ENCODE data around the gene LMBRD2.

LMBRD2 gene

DNA sequence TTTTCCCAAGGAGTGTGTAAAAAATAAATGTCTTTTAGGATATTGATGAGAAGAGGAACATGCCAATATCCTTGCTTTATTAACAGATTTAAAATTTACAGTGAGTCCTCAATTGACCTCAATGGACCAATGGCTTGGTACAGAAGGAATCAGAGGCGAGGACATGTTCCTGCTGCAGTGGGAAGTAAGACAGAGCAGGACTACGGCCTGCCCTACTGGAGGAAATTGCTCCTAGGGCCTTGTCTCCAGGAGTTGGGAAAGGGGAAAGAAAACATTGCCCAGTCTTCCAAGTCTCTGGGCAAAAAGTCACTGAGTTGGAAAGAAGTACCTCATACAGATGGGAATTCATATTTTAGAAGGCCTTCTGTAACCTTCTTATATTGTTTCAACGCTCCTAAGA lies 51.9 kb downstream of the LMBRD2 start:
- no peak for DNase-seq

DNA sequence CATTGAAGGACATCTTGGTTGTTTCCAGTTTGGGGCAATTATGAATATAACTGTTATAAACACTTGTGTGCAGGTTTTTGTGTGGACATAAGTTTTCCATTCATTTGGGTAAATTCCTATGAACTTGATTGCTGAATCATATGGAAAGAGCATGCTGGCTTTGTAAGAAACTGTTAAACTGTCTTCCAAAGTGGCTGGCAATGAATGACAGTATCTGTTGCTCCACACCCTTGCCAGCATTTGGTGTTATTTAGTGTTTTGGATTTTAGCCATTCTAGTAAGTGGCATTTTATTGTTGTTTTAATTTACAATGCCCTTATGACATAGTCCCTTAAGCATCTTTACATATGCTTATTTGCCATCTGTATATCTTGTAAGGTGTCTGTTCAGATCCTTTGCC lies 55.2 kb downstream of the LMBRD2 start:
- DNase-seq = no peak

GRCh38 chr5:36089989-36090388 lies 61.7 kb downstream of the LMBRD2 start:
- DNase-seq = peak; percentile 30 to 47

DNA sequence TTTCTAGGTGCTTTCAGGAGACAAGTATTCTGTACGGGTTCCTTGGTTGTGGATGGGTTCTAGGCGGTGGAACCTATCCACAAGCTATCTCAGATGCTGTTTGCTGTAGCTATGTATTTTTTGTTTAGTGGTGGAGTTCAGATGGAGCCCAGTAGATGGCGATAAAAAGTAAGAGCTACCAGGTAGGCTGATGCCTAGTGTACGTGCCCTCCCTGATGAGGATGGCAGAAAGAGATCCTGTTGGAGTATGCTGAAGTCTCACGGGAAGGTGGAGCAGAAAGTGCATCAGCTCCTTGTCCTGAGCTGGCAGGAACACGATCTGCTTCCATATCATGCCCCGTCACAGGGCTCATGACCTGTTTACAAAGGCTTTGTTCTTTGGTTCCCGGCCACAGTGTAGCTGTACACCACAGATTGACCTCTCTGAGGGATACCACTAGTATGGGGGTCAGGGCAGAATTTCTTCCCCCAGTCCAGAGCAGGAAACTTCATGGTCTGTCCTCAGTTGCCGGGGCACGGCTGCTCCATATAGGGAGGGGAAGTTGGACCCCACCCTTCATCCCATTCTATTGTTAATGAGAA lies 72.4 kb downstream of the LMBRD2 start:
- peak; percentile 71 to 85 for DNase-seq

- DNase-seq = peak; percentile 35 to 40
Measured at GRCh38 chr5:36078430-36078829, 73.3 kb downstream of the LMBRD2 start.

DNA sequence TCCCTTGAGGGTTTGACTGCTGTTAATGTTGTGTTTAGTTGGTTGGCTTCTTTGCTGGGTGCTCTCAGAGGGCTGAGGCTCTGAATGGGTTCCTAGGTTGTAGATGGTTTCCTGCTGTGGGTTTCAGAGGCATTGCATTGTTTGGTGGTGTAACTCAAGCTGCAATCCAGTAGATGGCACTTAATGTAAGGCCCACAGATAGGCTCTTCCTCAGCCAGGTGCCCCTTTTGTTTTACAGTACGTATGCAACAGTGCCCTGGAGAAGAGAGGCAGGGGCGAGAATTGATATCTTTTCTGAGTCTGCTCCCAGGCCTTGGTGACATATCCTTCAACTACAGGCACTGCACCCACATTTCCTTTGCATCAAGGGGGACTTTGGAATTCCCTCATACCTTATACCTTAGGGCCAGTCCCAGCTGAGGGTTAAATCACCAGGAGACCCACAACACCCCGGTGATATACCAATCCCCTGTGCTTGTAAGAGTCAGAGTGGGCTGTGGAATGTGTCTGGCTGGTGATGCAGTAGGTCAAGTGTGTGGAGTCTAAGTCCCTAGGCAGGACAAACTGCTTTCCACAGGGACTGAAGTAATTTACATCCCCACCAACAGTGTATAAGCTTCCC lies 78.0 kb downstream of the LMBRD2 start:
- peak; percentile 15 to 57 for DNase-seq

- no peak for DNase-seq
Measured at GRCh38 chr5:36070687-36071571, 80.8 kb downstream of the LMBRD2 start.

DNA sequence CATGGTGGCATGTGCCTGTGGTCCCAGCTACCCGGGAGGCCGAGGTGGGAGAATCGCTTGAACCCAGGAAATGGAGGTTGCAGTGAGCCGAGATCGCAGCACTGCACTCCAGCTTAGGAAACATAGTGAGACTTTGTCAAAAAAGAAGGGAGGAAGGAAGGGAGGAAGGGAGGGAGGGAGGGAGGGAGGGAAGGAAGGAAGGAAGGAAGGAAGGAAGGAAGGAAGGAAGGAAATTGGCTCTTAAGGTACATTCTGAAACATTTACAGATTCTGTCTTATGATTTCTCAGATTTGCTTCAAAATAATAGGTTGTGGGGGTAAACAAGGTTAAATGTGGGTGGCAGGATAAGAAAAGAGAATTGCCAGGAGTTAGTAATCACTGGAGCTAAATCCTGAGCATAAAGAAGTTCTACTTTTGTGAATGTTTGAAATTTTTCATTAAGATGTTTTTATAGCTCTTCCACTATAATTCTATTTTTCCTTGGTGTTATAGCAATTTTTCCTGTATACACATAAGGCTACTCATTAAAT lies 82.9 kb downstream of the LMBRD2 start:
- no peak for DNase-seq

DNA sequence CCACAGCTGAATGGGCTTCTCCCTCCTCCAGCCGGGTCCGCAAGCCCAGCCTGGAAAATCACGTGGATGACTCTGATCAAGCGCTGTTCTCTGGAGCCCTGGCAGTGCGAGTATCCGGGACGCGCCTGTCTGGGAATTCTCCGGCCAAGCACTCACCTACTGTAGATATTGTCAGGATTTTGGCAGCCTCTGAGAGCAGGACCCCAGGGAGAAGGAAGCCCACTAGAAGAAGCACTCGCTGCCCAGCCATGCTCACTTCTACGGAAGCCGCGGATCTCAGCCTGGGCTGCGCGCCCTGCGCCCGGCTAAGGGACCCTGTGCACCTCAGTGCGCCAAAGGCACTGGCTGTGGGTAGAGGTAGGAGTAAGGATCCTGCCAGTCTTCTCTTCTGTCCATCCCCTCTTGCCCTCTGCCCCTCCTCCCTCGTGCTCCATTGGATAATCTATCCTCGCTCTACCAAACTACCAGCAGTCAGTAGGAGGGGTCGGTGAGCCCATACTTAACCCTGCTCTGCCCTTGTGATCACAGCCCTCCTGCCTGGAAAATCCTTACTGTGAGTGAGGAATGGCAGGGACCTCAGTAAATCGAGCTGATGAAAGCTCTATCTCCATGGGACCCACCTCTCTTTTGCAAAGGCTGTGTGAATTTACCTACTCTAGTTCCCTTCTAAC lies 85.0 kb downstream of the LMBRD2 start, which contains the start of gene UGT3A2:
Gene UGT3A2, minus strand, starts transcription at position 343 of the 671 bp plus-strand sequence. Its CDS starts 93 bp downstream, at position 250.
- no peak for DNase-seq

DNA sequence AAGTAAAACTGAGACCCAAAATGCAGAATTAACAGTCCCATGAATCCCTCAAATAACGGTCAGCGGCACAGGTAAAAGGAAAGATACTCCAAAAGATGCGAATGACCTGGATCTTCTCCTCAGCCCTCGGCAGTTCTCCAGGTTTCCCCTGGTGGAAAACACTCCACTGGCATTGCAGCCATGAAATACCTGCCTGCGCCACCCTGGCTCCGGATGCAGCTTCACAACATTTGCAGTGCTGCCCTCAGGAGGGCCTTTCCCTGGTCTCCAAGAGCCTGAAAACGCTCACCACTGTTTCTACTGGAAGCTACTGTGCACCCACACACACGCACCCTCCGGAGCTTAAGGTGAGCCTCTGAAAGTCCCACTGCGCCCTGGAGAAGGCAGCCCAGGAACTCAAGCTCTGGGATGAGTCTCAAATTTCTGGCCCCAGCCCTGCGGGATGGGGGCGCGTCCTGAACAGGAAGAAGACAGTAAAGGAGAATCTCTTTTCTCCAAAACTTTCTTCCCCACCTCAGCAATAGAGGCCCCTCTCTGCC lies 85.6 kb downstream of the LMBRD2 start:
- no peak for DNase-seq

DNA sequence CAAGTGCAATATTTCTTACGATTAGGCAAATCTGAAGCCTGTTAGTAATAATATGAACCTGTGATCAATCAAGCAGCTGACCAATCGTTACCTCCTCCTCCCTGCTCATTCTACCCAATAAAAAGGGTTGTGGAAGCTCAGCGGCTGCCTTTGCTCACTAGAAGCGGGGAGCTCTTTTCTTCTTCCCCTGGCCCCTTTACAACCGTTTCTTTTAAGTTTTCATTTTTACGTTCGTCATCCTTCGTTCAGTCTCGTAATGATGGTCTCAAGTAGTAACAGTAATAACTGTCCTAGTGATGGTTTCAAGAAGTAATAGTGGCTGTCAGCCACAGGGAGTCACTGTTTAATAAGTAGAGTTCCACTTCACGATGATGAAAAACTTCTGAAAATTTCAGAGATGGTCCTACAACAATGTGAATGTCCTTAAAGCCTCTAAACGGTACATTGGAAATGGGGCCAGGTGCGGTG lies 91.2 kb downstream of the LMBRD2 start:
- no peak for DNase-seq

DNA sequence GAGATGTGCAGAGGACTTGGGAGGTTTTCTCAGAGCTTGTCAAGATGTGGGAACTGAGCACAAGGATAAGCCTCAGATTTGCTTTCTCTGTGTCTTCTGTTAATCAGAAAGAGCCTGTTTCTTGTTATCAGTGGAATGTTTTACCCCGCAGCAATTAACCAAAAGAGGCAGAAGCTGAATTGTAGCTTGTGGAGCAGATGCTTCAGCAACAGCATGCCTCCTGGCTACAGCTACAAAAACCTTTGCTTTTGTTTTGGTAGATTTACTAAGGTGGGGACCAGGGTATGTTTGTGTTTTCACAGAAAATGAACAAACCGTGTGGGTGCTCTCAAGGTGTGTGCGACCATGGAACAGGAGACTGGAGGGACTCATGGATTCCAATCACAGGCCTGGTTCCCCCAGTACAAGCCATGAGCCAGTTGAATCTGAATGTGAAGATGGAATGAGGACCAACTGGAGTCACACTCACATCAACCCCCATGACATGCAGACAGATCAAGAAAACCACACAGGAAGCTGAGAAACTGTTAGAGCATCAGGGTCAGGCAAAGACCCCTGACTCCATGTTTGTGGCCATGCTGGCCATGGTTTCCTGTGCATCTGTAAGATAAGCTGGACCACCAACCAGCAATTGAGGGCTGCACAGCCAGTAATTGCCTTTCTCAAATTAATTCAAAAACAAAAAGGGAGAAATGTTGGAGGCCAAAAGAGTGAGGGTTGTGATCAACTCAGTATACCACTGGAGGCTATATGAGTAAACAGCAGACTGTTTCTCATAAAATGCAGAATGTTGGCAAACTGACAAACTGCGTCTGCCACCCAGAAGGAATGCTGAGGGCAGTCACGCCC lies 91.9 kb downstream of the LMBRD2 start:
- DNase-seq = no peak

- no peak for DNase-seq
Measured at GRCh38 chr5:36058776-36059175, 92.9 kb downstream of the LMBRD2 start.

DNA sequence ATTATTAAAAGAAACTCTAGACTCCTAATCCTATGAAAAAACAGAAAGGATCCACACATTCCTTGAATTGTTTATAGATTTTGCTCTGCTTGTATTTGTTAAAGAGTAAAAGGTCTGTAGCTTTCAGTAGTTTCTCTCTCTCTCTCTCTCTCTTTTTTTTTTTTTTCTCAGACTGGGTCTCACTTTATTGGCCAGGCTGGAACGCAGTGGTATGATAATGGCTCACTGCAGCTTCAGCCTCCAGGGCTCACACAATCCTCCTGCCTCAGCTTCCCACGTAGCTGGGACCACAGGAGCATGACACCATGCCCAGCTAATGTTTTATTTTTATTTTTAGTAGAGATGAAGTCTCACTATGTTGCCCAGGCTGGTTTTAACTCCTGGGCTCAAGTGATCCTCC lies 94.3 kb downstream of the LMBRD2 start:
- no peak for DNase-seq

GRCh38 chr5:36056422-36056821 lies 95.3 kb downstream of the LMBRD2 start:
- DNase-seq = no peak

DNA sequence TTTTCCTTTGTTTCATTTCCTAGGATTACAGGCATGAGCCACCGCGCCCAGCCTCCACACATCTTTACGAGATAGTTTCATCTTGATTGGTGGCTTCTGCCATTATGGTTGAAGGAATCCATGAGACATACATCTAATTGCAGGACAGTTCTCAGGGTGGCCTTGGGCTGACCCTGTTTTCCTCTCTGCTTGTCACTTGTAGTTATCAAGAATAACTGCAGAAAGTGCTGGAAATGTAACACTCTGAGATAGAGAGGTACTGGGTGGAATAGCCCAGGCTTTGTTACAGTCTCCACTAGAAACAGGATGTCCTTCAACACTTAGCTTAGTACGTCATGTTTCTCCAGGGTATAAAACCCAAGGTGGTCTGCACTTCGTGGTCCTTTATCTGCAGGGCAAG lies 95.7 kb downstream of the LMBRD2 start:
- DNase-seq = no peak

GRCh38 chr5:36054647-36055046 lies 97.0 kb downstream of the LMBRD2 start:
- DNase-seq = no peak

DNA sequence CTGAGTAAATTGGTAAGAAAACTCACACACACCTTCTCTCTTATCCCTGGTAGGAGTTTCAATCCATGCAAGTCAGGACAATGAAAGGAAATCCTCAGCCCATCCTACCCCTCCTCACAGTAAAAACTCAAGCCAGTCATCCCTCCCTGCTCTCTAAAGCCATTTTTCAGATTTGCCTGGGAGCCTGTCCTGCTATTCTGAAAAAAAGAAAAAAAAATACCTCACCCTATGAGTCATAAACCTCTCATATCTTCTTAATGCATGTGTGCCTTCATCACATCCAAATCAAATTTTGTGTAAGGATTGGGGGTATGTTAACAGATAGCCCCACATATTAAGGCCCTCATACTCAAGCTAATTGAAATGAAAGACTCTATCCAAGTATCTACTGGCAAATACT lies 99.1 kb downstream of the LMBRD2 start:
- no peak for DNase-seq

- DNase-seq = no peak
Measured at GRCh38 chr5:36049949-36050348, 101.7 kb downstream of the LMBRD2 start.

Measured in NCI-H2081 (cell line).